Endometrium (tissue), 2 donors: ENCODE measurements around the gene CHCT1.
"Not testable (repeated sequence)": the region's sequence is repeated elsewhere in the genome, so short reads cannot be mapped to it uniquely, and the experiment has no call there.

Source experiments
- FAIRE-seq: peaks from 2 replicates; lab custom pipeline; 2012; peaks lifted over from hg19 to GRCh38; lab: Jason Lieb, UNC
- donor health status: control.
- donor health status: control.

Gene CHCT1

GRCh38 chr17:60422162-60422665, at the start of gene CHCT1:
Gene CHCT1 (plus strand): TSS chr17:60422489. CDS start chr17:60422593, 104 bp downstream.
- no peak for FAIRE-seq

- FAIRE-seq, result no peak
These were observed 49.4 kb upstream of the CHCT1 start for GRCh38 chr17:60372790-60373483.

- FAIRE-seq, result not testable (repeated sequence)
These were observed 44.1 kb upstream of the CHCT1 start for GRCh38 chr17:60378187-60378586.

GRCh38 chr17:60379461-60379860, 42.8 kb upstream of the CHCT1 start:
- not testable (repeated sequence) for FAIRE-seq

- no peak for FAIRE-seq
These were observed 40.3 kb upstream of the CHCT1 start for GRCh38 chr17:60381958-60382357.

- FAIRE-seq, result no peak
These were observed 38.9 kb upstream of the CHCT1 start for GRCh38 chr17:60383379-60383778.

GRCh38 chr17:60384921-60385320, 37.4 kb upstream of the CHCT1 start:
- not testable (repeated sequence) for FAIRE-seq

- no peak for FAIRE-seq
These were observed 35.9 kb upstream of the CHCT1 start for GRCh38 chr17:60386147-60387058.

- no peak for FAIRE-seq
These were observed 34.6 kb upstream of the CHCT1 start for GRCh38 chr17:60387666-60388065.

GRCh38 chr17:60388742-60389141, 33.5 kb upstream of the CHCT1 start:
- no peak for FAIRE-seq

GRCh38 chr17:60390186-60390585, 32.1 kb upstream of the CHCT1 start:
- FAIRE-seq, result no peak

- FAIRE-seq, result no peak
These were observed 31.3 kb upstream of the CHCT1 start for GRCh38 chr17:60390925-60391470.

- FAIRE-seq, result no peak
These were observed 30.7 kb upstream of the CHCT1 start for GRCh38 chr17:60391471-60392041.

GRCh38 chr17:60392042-60392844, 30.0 kb upstream of the CHCT1 start, which contains the start of gene USP32:
Gene USP32 (minus strand): TSS chr17:60392133. CDS start chr17:60391939, 194 bp downstream.
- no peak for FAIRE-seq

- FAIRE-seq, result no peak
These were observed 29.2 kb upstream of the CHCT1 start for GRCh38 chr17:60392845-60393702.

GRCh38 chr17:60393840-60394723, 28.2 kb upstream of the CHCT1 start:
- FAIRE-seq, result no peak

GRCh38 chr17:60395508-60396065, 26.7 kb upstream of the CHCT1 start:
- no peak for FAIRE-seq

- FAIRE-seq, result no peak
These were observed 25.9 kb upstream of the CHCT1 start for GRCh38 chr17:60396412-60396811.
